ENCODE measurements around the gene TMEM217. TPM values are rescaled to one million over a fixed set of nuclear protein-coding genes. Genes with fewer than 3 reads are reported as not detected.
"Not testable (repeated sequence)": the region's sequence is repeated elsewhere in the genome, so short reads cannot be mapped to it uniquely, and the experiment has no call there.

The TMEM217 gene
- polyA plus RNA-seq, 1 of the 3 experiments (the other 2 are of a cell fraction), result 1.5 TPM

- DNase-seq; H3K27me3 ChIP-seq (ENCODE audit: insufficient read depth); H3K9ac ChIP-seq; H3K4me2 ChIP-seq; H4K20me1 ChIP-seq (ENCODE audit: insufficient read depth); H3K79me2 ChIP-seq (ENCODE audit: insufficient read depth); H3K4me3 ChIP-seq (ENCODE audit: low read depth in 2 of 2, low read length in 1 of 2); H2AFZ ChIP-seq (ENCODE audit: low read depth); POLR2A ChIA-PET; H3K9me2 ChIP-seq; H3K9me3 ChIP-seq: not testable (repeated sequence)
- whole genome bisulfite sequencing (ENCODE audit: low lambda C conversion rate), result 94% methylated on average over 10 of the region's 10 CpGs
- Histone ChIP-seq H3K4me1 (ENCODE audit: control insufficient read depth in 1 of 2, insufficient read depth in 2 of 2, low read depth in 1 of 2, low read length in 1 of 2) (peaks cover 0 to 20% of the 10 kb centered on the region in 2 experiments; a peak in 3 of 4 replicates), H3F3A (replicated peaks; ENCODE audit: insufficient read depth) (peaks cover 16% of the 10 kb centered on the region), H3K36me3 (replicated peaks in 1 of 2; ENCODE audit: control insufficient read depth in 1 of 2, insufficient read depth in 2 of 2, low read length in 1 of 2) (peaks cover 7 to 20% of the 10 kb centered on the region in 2 experiments), H3K27ac (ENCODE audit: low read depth in 2 of 2, low read length in 1 of 2) (peak overlapping the region; percentile 51 to 78; a peak in 3 of 4 replicates)
- CTCF ChIA-PET, result interaction anchor here (0.8 kb wide), 1 partner anchor 13 kb away, joined by 4 read pairs; no protein-coding TSS in a partner anchor
Measured at GRCh38 chr6:37307484-37307883, 49.5 kb upstream of the TMEM217 start.

GRCh38 chr6:37306624-37307222 is 48.8 kb upstream of the TMEM217 start:
- TF ChIP-seq CHD2 (IDR thresholded peaks at IDR 0.05; ENCODE audit: low read length, partially characterized antibody), result no peak
- TF ChIP-seq FOXM1 (IDR thresholded peaks at IDR 0.05; ENCODE audit: low read depth), result no peak
- no peak for TF ChIP-seq PBX3 (IDR thresholded peaks at IDR 0.05)
- no peak for TF ChIP-seq YY1 (IDR thresholded peaks at IDR 0.05; ENCODE audit: low read depth)
- TF ChIP-seq FOXJ3 (CRISPR knock-in tag; IDR thresholded peaks at IDR 0.05), result no peak
- TF ChIP-seq USF2 (IDR thresholded peaks at IDR 0.05; ENCODE audit: borderline replicate concordance, low read depth, low read length), result no peak
- TF ChIP-seq, protein P1, sequence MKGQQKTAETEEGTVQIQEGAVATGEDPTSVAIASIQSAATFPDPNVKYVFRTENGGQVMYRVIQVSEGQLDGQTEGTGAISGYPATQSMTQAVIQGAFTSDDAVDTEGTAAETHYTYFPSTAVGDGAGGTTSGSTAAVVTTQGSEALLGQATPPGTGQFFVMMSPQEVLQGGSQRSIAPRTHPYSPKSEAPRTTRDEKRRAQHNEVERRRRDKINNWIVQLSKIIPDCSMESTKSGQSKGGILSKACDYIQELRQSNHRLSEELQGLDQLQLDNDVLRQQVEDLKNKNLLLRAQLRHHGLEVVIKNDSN (IDR thresholded peaks at IDR 0.05; ENCODE audit: borderline replicate concordance, low read depth), result no peak
- TF ChIP-seq MEF2A (IDR thresholded peaks at IDR 0.05; ENCODE audit: borderline replicate concordance, low read depth), result no peak
- no peak for TF ChIP-seq RCOR1 (IDR thresholded peaks at IDR 0.05; ENCODE audit: low read length)
- no peak for TF ChIP-seq IRF3 (IDR thresholded peaks at IDR 0.05; ENCODE audit: low read depth, low read length)
- no peak for TF ChIP-seq SIN3A (IDR thresholded peaks at IDR 0.05; ENCODE audit: borderline replicate concordance, low read depth, low read length)
- TF ChIP-seq FOSL2 (IDR thresholded peaks at IDR 0.05; ENCODE audit: borderline replicate concordance, low read depth), result no peak
- no peak for TF ChIP-seq ZBTB33 (IDR thresholded peaks at IDR 0.05; ENCODE audit: borderline replicate concordance, low read depth)
- TF ChIP-seq JUND (IDR thresholded peaks at IDR 0.05), result no peak
- no peak for TF ChIP-seq RAD21 (IDR thresholded peaks at IDR 0.05; ENCODE audit: low read length)
- no peak for TF ChIP-seq NRF1 (IDR thresholded peaks at IDR 0.05; ENCODE audit: low read depth, low read length)
- no peak for TF ChIP-seq TAF1 (IDR thresholded peaks at IDR 0.05; ENCODE audit: borderline replicate concordance, low read depth, low read length)
- no peak for TF ChIP-seq MXI1 (IDR thresholded peaks at IDR 0.05; ENCODE audit: low read depth, low read length)
- no peak for TF ChIP-seq EZH2phosphoT487 (IDR thresholded peaks at IDR 0.05; ENCODE audit: borderline replicate concordance, low read depth)
- TF ChIP-seq TCF12 (IDR thresholded peaks at IDR 0.05), result no peak
- 97% methylated on average over 4 of the region's 4 CpGs for WGBS (ENCODE audit: low lambda C conversion rate)
- POLR2A ChIA-PET, result no interaction called here

More at GRCh38 chr6:37306624-37307222, 48.8 kb upstream of the TMEM217 start:
- CTCF ChIA-PET, result interaction anchor here (0.5 to 5.9 kb wide), 2 partner anchors 8 to 48 kb away, joined by 3 to 43 read pairs; no protein-coding TSS in a partner anchor
- no peak for DNase-seq
- no peaks in the 10 kb centered on the region for H3K9me2 ChIP-seq
- H3K4me3 ChIP-seq (ENCODE audit: low read depth in 2 of 2, low read length in 1 of 2), result no peak overlapping the region
- no peak overlapping the region for H3K4me2 ChIP-seq
- peaks cover 10% of the 10 kb centered on the region for H3F3A ChIP-seq (replicated peaks; ENCODE audit: insufficient read depth)
- H3K27me3 ChIP-seq (ENCODE audit: insufficient read depth), result no peaks in the 10 kb centered on the region
- H2AFZ ChIP-seq (ENCODE audit: low read depth), result no peak overlapping the region
- no peak overlapping the region for H3K27ac ChIP-seq (ENCODE audit: low read depth in 2 of 2, low read length in 1 of 2)
- H3K4me1 ChIP-seq (ENCODE audit: control insufficient read depth in 1 of 2, insufficient read depth in 2 of 2, low read depth in 1 of 2, low read length in 1 of 2), result peaks cover 1 to 17% of the 10 kb centered on the region in 2 experiments
- peaks cover 7 to 27% of the 10 kb centered on the region in 2 experiments for H3K36me3 ChIP-seq (replicated peaks in 1 of 2; ENCODE audit: control insufficient read depth in 1 of 2, insufficient read depth in 2 of 2, low read length in 1 of 2)
- no peaks in the 10 kb centered on the region for H4K20me1 ChIP-seq (ENCODE audit: insufficient read depth)
- no peak overlapping the region for H3K9ac ChIP-seq
- no peaks in the 10 kb centered on the region for H3K9me3 ChIP-seq
- no peaks in the 10 kb centered on the region for H3K79me2 ChIP-seq (ENCODE audit: insufficient read depth)

Data from SK-N-SH (cell line).